C4-2B (cell line): Measurements from ENCODE around the gene TUG1.

Experiments
- ZFX ChIP-seq: fragments of 450-650 bp; IDR thresholded peaks from 2 replicates; pipeline ENCODE4 v1.6.1; 2017
- TF ChIP-seq, protein P1 (sequence below): fragments of 450-650 bp; conservative IDR thresholded peaks from 2 replicates; pipeline ENCODE4 v1.5.1; 2017; ENCODE audit warnings: mild to moderate bottlenecking

DNA sequence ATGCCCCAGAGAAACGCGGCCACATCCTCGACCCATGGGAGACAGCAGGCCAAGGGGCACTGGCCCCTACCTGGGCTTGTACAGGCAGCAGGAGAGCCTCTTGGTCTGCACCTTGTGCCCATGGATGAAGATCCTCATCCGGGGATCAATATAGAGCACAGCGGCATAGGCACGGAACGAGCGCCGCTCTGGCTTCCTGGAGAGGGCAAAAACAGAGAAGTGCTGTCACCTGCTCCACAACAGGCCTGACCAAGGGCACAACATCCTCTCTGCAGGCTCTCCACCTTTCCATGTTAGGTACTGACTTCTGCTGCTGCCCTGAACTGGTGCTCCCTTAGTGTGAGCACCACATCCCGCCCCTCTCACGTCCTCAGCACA is 27.7 kb upstream of the TUG1 start:
- TF ChIP-seq, protein P1, sequence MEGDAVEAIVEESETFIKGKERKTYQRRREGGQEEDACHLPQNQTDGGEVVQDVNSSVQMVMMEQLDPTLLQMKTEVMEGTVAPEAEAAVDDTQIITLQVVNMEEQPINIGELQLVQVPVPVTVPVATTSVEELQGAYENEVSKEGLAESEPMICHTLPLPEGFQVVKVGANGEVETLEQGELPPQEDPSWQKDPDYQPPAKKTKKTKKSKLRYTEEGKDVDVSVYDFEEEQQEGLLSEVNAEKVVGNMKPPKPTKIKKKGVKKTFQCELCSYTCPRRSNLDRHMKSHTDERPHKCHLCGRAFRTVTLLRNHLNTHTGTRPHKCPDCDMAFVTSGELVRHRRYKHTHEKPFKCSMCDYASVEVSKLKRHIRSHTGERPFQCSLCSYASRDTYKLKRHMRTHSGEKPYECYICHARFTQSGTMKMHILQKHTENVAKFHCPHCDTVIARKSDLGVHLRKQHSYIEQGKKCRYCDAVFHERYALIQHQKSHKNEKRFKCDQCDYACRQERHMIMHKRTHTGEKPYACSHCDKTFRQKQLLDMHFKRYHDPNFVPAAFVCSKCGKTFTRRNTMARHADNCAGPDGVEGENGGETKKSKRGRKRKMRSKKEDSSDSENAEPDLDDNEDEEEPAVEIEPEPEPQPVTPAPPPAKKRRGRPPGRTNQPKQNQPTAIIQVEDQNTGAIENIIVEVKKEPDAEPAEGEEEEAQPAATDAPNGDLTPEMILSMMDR: no peak
- TF ChIP-seq ZFX: no peak
